Calu3 (cell line): ENCODE results near the gene CARD10. TPM values are rescaled to one million over a fixed set of nuclear protein-coding genes. Genes with fewer than 3 reads are reported as not detected.
A peak's percentile ranks its signal among the peaks of the same experiment; 100 is the strongest.
"Not testable (repeated sequence)": the region's sequence is repeated elsewhere in the genome, so short reads cannot be mapped to it uniquely, and the experiment has no call there.

Experiments
- BruUV-seq: library from RNA; stranded (reverse); fragments of 400-500 nt; replicated peaks from 2 replicates; lab custom pipeline; 2021; lab: Mats Ljungman, UMichigan
- CTCF ChIA-PET: fragments of 300-600 bp; sonication (Branson Sonifier 250); formaldehyde crosslinking; loops from one replicate; lab custom pipeline; 2022; ENCODE audit warnings: antibody characterized with exemption; lab: Charles Lee
- DNase-seq: peaks from one replicate; pipeline ENCODE4 v3.0.0; 2022
- H3K27ac Mint-ChIP-seq: one replicate; pipeline ENCODE4 v1.8.0; 2022; ENCODE audit warnings: mixed read lengths; ENCODE audit not compliant: unreplicated experiment
- H3K27me3 Mint-ChIP-seq: one replicate; pipeline ENCODE4 v1.8.0; 2022; ENCODE audit warnings: mixed read lengths; ENCODE audit not compliant: unreplicated experiment
- H3K36me3 Mint-ChIP-seq: one replicate; pipeline ENCODE4 v1.8.0; 2022; ENCODE audit warnings: mild to moderate bottlenecking, moderate library complexity, mixed read lengths; ENCODE audit not compliant: insufficient read depth, unreplicated experiment
- H3K4me1 Mint-ChIP-seq: one replicate; pipeline ENCODE4 v1.8.0; 2022; ENCODE audit warnings: mild to moderate bottlenecking, low read depth, mixed read lengths; ENCODE audit not compliant: unreplicated experiment
- H3K4me3 Mint-ChIP-seq: one replicate; pipeline ENCODE4 v1.8.0; 2022; ENCODE audit warnings: mild to moderate bottlenecking, low read depth, moderate library complexity, mixed read lengths; ENCODE audit not compliant: unreplicated experiment
- H3K9me3 Mint-ChIP-seq: one replicate; pipeline ENCODE4 v1.8.0; 2022; ENCODE audit warnings: low read depth, mixed read lengths; ENCODE audit not compliant: unreplicated experiment
- intact Hi-C: fragments of 100-400 bp; cut with micrococcal nuclease; formaldehyde crosslinking; loops from one replicate; pipeline ENCODE4 v1.10.0; 2022; ENCODE audit not compliant: unreplicated experiment
- total RNA-seq: library from RNA; stranded (reverse); gene quantifications from 2 replicates; pipeline ENCODE4 v1.2.3, GENCODE V29; 2022
- TF ChIP-seq, protein P1 (sequence below): fragments of 200-600 bp; IDR thresholded peaks from one replicate; pipeline ENCODE4 v1.8.0; 2022; ENCODE audit warnings: antibody characterized with exemption; ENCODE audit not compliant: unreplicated experiment

The CARD10 gene
- total RNA-seq, 1 experiment from 2014 or later, result 49.2 TPM

DNA sequence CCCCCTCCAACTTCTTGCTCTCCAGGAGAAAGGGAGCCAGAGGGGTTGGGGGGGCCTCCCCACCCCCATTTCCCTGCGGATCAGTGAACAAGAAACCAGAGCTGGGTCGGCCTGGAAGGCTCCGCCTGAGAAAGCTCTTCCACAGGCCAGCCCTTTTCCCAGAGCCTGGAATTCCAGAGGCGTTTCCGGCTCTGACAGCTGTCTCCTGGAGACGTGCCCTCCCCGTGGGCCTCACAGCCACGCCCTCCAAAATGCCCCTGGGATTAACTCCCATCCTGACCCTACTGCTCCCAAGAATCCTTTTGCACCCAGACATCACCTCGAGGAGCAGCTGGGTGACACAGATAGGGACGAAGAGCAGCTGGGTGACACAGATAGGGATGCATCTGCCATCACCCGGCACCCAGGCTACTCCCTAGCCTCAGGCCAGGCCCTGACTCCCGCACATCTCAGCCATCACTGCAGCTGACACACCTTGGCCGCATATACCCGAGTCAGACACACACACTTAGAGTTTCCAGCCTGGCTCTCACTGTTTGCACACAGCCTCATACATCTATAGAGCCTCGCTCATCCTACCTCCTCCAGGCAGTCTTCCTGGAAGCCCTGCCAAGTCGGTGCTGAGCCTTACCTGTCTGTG lies 33.4 kb upstream of the CARD10 start:
- no peak overlapping the region for H3K27ac Mint-ChIP-seq
- intact Hi-C loops, result no loop called here

DNA sequence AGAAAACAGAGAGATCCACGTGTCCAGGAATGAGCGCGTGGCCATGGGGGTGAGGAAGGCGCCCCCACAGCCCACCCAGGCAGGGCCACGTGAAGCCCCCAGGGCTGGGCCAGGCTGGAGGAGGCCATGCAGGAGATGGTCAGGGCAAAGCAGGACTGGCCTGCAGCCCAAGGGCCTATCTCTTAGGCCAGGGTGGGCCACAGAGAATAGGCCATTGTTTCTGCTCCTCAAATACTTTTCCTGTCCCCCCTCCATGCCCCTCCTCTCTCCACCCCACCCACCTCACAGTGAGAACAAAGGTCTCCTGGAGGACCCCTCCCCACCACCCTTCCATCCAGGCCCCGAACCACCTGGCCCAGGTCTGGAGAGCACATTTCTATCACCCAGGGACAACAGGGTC lies 32.8 kb upstream of the CARD10 start:
- Mint-ChIP-seq H3K4me3 (no peak overlapping the region), H3K9me3 (no peaks in the 10 kb centered on the region), H3K27me3 (no peaks in the 10 kb centered on the region), H3K4me1 (peaks cover 42% of the 10 kb centered on the region), H3K27ac (no peak overlapping the region), H3K36me3 (peaks cover 14% of the 10 kb centered on the region)
- intact Hi-C loops, result no loop called here
- CTCF ChIA-PET, result interaction anchor here (0.8 to 1.2 kb wide), 2 partner anchors 14 to 41 kb away, joined by 3 to 5 read pairs; no protein-coding TSS in a partner anchor
- no TSS peak for BruUV-seq
- TF ChIP-seq, protein P1, sequence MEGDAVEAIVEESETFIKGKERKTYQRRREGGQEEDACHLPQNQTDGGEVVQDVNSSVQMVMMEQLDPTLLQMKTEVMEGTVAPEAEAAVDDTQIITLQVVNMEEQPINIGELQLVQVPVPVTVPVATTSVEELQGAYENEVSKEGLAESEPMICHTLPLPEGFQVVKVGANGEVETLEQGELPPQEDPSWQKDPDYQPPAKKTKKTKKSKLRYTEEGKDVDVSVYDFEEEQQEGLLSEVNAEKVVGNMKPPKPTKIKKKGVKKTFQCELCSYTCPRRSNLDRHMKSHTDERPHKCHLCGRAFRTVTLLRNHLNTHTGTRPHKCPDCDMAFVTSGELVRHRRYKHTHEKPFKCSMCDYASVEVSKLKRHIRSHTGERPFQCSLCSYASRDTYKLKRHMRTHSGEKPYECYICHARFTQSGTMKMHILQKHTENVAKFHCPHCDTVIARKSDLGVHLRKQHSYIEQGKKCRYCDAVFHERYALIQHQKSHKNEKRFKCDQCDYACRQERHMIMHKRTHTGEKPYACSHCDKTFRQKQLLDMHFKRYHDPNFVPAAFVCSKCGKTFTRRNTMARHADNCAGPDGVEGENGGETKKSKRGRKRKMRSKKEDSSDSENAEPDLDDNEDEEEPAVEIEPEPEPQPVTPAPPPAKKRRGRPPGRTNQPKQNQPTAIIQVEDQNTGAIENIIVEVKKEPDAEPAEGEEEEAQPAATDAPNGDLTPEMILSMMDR, result no peak
- no peak for DNase-seq

More for the DNA sequence above, 33.4 kb upstream of the CARD10 start:
- H3K4me3 Mint-ChIP-seq, result no peak overlapping the region
- peaks cover 20% of the 10 kb centered on the region for H3K36me3 Mint-ChIP-seq
- H3K9me3 Mint-ChIP-seq, result no peaks in the 10 kb centered on the region
- TF ChIP-seq, protein P1, result no peak
- DNase-seq, result no peak
- BruUV-seq, result no TSS peak
- H3K4me1 Mint-ChIP-seq, result peaks cover 46% of the 10 kb centered on the region
- CTCF ChIA-PET, result interaction anchor here (0.8 to 1.2 kb wide), 2 partner anchors 13 to 40 kb away, joined by 3 to 5 read pairs; no protein-coding TSS in a partner anchor
- no peaks in the 10 kb centered on the region for H3K27me3 Mint-ChIP-seq

DNA sequence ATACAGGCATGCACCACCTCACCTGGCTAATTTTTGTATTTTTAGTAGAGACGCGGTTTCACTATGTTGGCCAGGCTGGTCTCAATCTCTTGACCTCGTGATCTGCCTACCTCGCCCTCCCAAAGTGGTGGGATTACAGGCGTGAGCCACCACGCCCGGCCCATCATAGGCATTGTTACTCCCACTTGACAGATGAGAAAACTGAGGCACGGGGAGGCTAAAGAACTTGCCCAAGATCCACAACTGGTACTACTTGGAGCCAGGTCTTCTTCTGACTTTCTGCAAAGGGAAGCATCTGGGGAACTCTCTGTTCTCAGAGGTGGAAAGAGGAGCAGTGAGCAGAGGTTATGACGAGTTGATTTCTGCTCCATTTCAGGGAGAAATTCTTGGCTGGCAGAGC lies 31.7 kb upstream of the CARD10 start:
- intact Hi-C loops, BruUV-seq, H3K4me3 Mint-ChIP-seq, H3K27me3 Mint-ChIP-seq, H3K9me3 Mint-ChIP-seq, H3K36me3 Mint-ChIP-seq, DNase-seq, H3K27ac Mint-ChIP-seq: not testable (repeated sequence)
- CTCF ChIA-PET, result interaction anchor here (1.0 to 2.6 kb wide), 2 partner anchors 11 to 13 kb away, joined by 3 to 28 read pairs; no protein-coding TSS in a partner anchor
- peaks cover 42% of the 10 kb centered on the region for H3K4me1 Mint-ChIP-seq

DNA sequence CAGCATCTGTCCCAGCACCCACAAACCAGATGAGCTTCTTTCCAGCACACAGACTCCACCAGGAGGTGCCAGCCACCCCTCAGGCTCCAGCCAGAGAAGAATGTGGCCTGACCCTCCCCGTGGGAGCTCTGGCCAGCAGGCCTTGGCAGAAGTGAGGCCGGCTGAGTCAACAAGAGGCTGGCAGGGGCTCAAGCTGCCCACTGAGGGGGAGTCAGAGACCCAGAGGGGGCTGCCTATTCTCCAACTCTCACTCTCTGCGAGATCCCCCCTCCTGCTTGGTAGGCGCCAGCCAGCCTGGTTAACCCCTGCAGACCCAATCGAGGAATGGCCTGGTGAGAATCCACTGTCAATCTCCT lies 30.5 kb upstream of the CARD10 start:
- Mint-ChIP-seq H3K27me3 (no peaks in the 10 kb centered on the region), H3K4me1 (peaks cover 49% of the 10 kb centered on the region), H3K4me3 (no peak overlapping the region), H3K27ac (no peak overlapping the region), H3K9me3 (no peaks in the 10 kb centered on the region), H3K36me3 (peaks cover 15% of the 10 kb centered on the region)
- BruUV-seq, result no TSS peak
- TF ChIP-seq, protein P1, result peak; percentile 25
- CTCF ChIA-PET, result interaction anchor here (0.9 to 2.9 kb wide), 11 partner anchors 8 to 78 kb away, joined by 5 to 46 read pairs (median 9); partner anchors contain the start of genes CDC42EP1 and LGALS2
- intact Hi-C loops, result no loop called here
- DNase-seq, result peak; percentile 72
